SK-N-SH treated with all-trans-retinoic acid at 6 μM for 48 hours (cell line): ENCODE data around the gene LHFPL2.

Experiments used
- ATAC-seq: fragments of 200-7000 bp; cut with Tn5 transposase; 3 replicates; pipeline ENCODE4 v1.9.1; 2020; ENCODE audit warnings: mild to moderate bottlenecking, moderate library complexity
- BACH2 ChIP-seq: fragments of 250-450 bp; sonication (Bioruptor Pico); IDR thresholded peaks from 2 replicates; pipeline ENCODE4 v1.9.0; 2021; ENCODE audit warnings: mild to moderate bottlenecking, borderline replicate concordance
- CSDC2 ChIP-seq: fragments of 250-450 bp; sonication (Bioruptor Pico); IDR thresholded peaks from 2 replicates; pipeline ENCODE4 v1.5.0; 2020; ENCODE audit warnings: mild to moderate bottlenecking, moderate library complexity
- GLIS3 ChIP-seq: fragments of 250-450 bp; sonication (Bioruptor Pico); IDR thresholded peaks from 2 replicates; pipeline ENCODE4 v1.5.0; 2020; ENCODE audit warnings: mild to moderate bottlenecking, moderate library complexity
- ISL1 ChIP-seq: fragments of 250-450 bp; sonication (Bioruptor Pico); IDR thresholded peaks from 2 replicates; pipeline ENCODE4 v2.1.2; 2022; ENCODE audit warnings: mild to moderate bottlenecking, moderate library complexity
- OSR1 ChIP-seq: fragments of 250-450 bp; sonication (Bioruptor Pico); IDR thresholded peaks from 2 replicates; pipeline ENCODE4 v1.8.0; 2022; ENCODE audit warnings: moderate library complexity, mild to moderate bottlenecking, inconsistent platforms
- PATZ1 ChIP-seq: fragments of 250-450 bp; sonication (Bioruptor Pico); IDR thresholded peaks from 2 replicates; pipeline ENCODE4 v1.8.0; 2020; ENCODE audit warnings: mild to moderate bottlenecking, moderate library complexity, borderline replicate concordance
- POU6F1 ChIP-seq: fragments of 250-450 bp; sonication (Bioruptor Pico); IDR thresholded peaks from 2 replicates; pipeline ENCODE4 v1.8.0; 2021; ENCODE audit warnings: low read depth, mild to moderate bottlenecking, moderate library complexity, borderline replicate concordance
- PPARA ChIP-seq: fragments of 250-450 bp; sonication (Bioruptor Pico); IDR thresholded peaks from 2 replicates; pipeline ENCODE4 v1.5.0; 2020; ENCODE audit warnings: mild to moderate bottlenecking, borderline replicate concordance
- RARB ChIP-seq: fragments of 250-450 bp; sonication (Bioruptor Pico); IDR thresholded peaks from 2 replicates; pipeline ENCODE4 v1.8.0; 2021; ENCODE audit warnings: mild to moderate bottlenecking, moderate library complexity
- SNAI2 ChIP-seq: fragments of 250-450 bp; sonication (Bioruptor Pico); IDR thresholded peaks from 2 replicates; pipeline ENCODE4 v1.5.0; 2020; ENCODE audit warnings: mild to moderate bottlenecking, moderate library complexity
- TCF4 ChIP-seq: fragments of 250-450 bp; sonication (Bioruptor Pico); IDR thresholded peaks from 2 replicates; pipeline ENCODE4 v1.8.0; 2021; ENCODE audit warnings: mild to moderate bottlenecking, moderate library complexity, borderline replicate concordance
- TOX ChIP-seq: fragments of 250-450 bp; sonication (Bioruptor Pico); IDR thresholded peaks from 2 replicates; pipeline ENCODE4 v1.8.0; 2021; ENCODE audit warnings: mild to moderate bottlenecking, moderate library complexity, borderline replicate concordance
- ZC3H10 ChIP-seq: fragments of 250-450 bp; sonication (Bioruptor Pico); IDR thresholded peaks from 2 replicates; pipeline ENCODE4 v1.5.1; 2021; ENCODE audit warnings: mild to moderate bottlenecking, moderate library complexity
- ZFP3 ChIP-seq: fragments of 250-450 bp; sonication (Bioruptor Pico); IDR thresholded peaks from 2 replicates; pipeline ENCODE4 v1.5.0; 2020; ENCODE audit warnings: mild to moderate bottlenecking, moderate library complexity
- ZFP30 ChIP-seq: fragments of 450-650 bp; formaldehyde crosslinking; IDR thresholded peaks from 2 replicates; pipeline ENCODE4 v1.5.0; 2022; ENCODE audit warnings: mild to moderate bottlenecking, moderate library complexity
- ZNF565 ChIP-seq: fragments of 450-650 bp; formaldehyde crosslinking; conservative IDR thresholded peaks from 2 replicates; pipeline ENCODE4 v1.5.0; 2020; ENCODE audit warnings: low read depth, mild to moderate bottlenecking, moderate library complexity
- ZNF70 ChIP-seq: fragments of 450-650 bp; formaldehyde crosslinking; IDR thresholded peaks from 2 replicates; pipeline ENCODE4 v1.5.0; 2020; ENCODE audit warnings: mild to moderate bottlenecking, moderate library complexity
- ZNF8 ChIP-seq: fragments of 450-650 bp; formaldehyde crosslinking; IDR thresholded peaks from 2 replicates; pipeline ENCODE4 v1.5.0; 2020; ENCODE audit warnings: mild to moderate bottlenecking, moderate library complexity
- TF ChIP-seq, protein P1 (sequence below): fragments of 250-450 bp; sonication (Bioruptor Pico); IDR thresholded peaks from 2 replicates; pipeline ENCODE4 v1.5.1; 2020; ENCODE audit warnings: low read depth, mild to moderate bottlenecking, moderate library complexity
- TF ChIP-seq, protein P2 (sequence below): fragments of 250-450 bp; sonication (Bioruptor Pico); IDR thresholded peaks from 2 replicates; pipeline ENCODE4 v1.5.0; 2020; ENCODE audit warnings: mild to moderate bottlenecking, moderate library complexity

Gene LHFPL2

GRCh38 chr5:78503958-78504653 is 144.5 kb downstream of the LHFPL2 start:
- no peak for TF ChIP-seq GLIS3 (CRISPR knock-in tag)
- TF ChIP-seq, protein P1, sequence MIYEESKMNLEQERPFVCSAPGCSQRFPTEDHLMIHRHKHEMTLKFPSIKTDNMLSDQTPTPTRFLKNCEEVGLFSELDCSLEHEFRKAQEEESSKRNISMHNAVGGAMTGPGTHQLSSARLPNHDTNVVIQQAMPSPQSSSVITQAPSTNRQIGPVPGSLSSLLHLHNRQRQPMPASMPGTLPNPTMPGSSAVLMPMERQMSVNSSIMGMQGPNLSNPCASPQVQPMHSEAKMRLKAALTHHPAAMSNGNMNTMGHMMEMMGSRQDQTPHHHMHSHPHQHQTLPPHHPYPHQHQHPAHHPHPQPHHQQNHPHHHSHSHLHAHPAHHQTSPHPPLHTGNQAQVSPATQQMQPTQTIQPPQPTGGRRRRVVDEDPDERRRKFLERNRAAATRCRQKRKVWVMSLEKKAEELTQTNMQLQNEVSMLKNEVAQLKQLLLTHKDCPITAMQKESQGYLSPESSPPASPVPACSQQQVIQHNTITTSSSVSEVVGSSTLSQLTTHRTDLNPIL (CRISPR knock-in tag) = no peak
- no peak; the same call in 1 of the 2 replicates for TF ChIP-seq CSDC2 (CRISPR knock-in tag)
- TF ChIP-seq TCF4 (CRISPR knock-in tag) = no peak
- TF ChIP-seq ISL1 (CRISPR knock-in tag) = no peak
- TF ChIP-seq ZNF70 = no peak
- TF ChIP-seq, protein P2, sequence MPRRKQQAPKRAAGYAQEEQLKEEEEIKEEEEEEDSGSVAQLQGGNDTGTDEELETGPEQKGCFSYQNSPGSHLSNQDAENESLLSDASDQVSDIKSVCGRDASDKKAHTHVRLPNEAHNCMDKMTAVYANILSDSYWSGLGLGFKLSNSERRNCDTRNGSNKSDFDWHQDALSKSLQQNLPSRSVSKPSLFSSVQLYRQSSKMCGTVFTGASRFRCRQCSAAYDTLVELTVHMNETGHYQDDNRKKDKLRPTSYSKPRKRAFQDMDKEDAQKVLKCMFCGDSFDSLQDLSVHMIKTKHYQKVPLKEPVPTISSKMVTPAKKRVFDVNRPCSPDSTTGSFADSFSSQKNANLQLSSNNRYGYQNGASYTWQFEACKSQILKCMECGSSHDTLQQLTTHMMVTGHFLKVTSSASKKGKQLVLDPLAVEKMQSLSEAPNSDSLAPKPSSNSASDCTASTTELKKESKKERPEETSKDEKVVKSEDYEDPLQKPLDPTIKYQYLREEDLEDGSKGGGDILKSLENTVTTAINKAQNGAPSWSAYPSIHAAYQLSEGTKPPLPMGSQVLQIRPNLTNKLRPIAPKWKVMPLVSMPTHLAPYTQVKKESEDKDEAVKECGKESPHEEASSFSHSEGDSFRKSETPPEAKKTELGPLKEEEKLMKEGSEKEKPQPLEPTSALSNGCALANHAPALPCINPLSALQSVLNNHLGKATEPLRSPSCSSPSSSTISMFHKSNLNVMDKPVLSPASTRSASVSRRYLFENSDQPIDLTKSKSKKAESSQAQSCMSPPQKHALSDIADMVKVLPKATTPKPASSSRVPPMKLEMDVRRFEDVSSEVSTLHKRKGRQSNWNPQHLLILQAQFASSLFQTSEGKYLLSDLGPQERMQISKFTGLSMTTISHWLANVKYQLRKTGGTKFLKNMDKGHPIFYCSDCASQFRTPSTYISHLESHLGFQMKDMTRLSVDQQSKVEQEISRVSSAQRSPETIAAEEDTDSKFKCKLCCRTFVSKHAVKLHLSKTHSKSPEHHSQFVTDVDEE (CRISPR knock-in tag) = no peak
- TF ChIP-seq PPARA (CRISPR knock-in tag) = no peak
- TF ChIP-seq ZFP30 (CRISPR knock-in tag) = no peak
- no peak for TF ChIP-seq PATZ1
- no peak for TF ChIP-seq ZNF565 (CRISPR knock-in tag)
- no peak for TF ChIP-seq BACH2
- no peak for ATAC-seq

DNA sequence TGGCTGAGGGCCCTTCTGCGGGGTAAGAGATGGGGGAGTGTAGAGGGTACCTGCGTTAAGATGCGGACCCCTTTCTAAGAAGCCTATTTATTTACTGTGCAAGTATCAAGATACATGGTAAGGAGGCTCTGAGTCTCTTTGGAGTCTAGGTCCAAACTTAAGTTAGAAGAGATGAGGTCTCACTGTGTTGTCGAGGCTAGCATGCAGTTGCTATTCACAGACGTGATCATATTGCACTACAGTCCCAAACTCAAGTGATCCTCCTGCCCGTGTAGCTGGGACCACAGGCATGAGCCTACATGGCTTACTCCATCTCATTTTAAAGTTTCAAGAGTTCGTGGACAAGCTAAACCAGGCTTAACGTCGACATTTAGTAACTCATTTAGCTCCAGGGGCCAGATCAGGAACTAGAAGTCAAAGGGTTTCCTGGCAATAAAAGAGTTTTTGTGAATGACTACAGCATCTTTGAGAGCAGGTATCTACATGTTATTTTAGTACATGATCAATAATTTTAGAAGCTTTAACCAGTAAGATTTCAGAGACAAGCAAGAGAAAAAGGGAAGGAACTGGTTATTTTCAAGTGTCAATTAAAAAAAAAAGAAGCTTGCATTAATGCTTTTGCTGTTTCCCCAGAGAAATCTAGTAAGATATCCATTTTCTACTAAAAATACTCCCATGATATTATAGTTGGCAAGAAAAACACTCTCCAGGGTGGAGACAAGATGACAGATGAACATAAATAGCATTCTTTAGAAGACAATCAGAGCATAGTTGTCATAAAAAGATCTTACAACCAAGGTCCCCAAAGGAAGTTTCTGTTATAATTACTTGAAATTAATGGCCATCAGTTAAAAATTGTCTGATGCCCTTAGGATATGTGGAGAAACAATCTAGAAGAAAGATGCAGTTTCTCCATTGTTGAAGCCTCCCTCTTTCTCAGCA is 146.9 kb downstream of the LHFPL2 start:
- TF ChIP-seq ZNF8 (CRISPR knock-in tag) (no peak), POU6F1 (CRISPR knock-in tag) (0 out of 2 replicates have a peak, but pooled peaks have one; percentile 15), ZC3H10 (peak; percentile 82), ISL1 (CRISPR knock-in tag) (peak; percentile 97), SNAI2 (CRISPR knock-in tag) (no peak), RARB (CRISPR knock-in tag) (peak; percentile 63; the same call in 1 of the 2 replicates), TOX (CRISPR knock-in tag) (peak; percentile 75; the same call in 1 of the 2 replicates), PPARA (CRISPR knock-in tag) (no peak), ZFP30 (CRISPR knock-in tag) (no peak), ZNF70 (no peak), ZNF565 (CRISPR knock-in tag) (no peak), BACH2 (no peak)
- TF ChIP-seq, protein P1 (CRISPR knock-in tag) = peak; percentile 68; the same call in 1 of the 2 replicates
- peak; percentile 10; the same call in 2 of the 3 replicates for ATAC-seq

GRCh38 chr5:78500871-78501270 is 147.7 kb downstream of the LHFPL2 start:
- no peak for ATAC-seq
- no peak for TF ChIP-seq ZNF8 (CRISPR knock-in tag)
- TF ChIP-seq BACH2 = no peak
- no peak for TF ChIP-seq PATZ1
- no peak for TF ChIP-seq ZFP3
- no peak for TF ChIP-seq CSDC2 (CRISPR knock-in tag)
- no peak for TF ChIP-seq ISL1 (CRISPR knock-in tag)
- TF ChIP-seq OSR1 (CRISPR knock-in tag) = no peak
- TF ChIP-seq, protein P2 (CRISPR knock-in tag) = no peak
